Stimulated activated CD8-positive, alpha-beta memory T cell treated with anti-CD3 and anti-CD28 coated beads, Interleukin-7, amount 100 ng/mL, for 48 hours (primary cell): ENCODE results near the gene BHLHE40.

Source experiments
- DNase-seq, 2 donors: peaks; one replicate each; pipeline ENCODE4 v3.0.0-alpha.2; 2020; ENCODE audit warnings: low read depth in 1 of 2; ENCODE audit errors: extremely low read depth in 1 of 2

The BHLHE40 gene

GRCh38 chr3:4997946-4998345, 18.7 kb downstream of the BHLHE40 start:
- DNase-seq, result no peak

GRCh38 chr3:4999531-5000184, 20.4 kb downstream of the BHLHE40 start:
- DNase-seq, result no peak

DNA sequence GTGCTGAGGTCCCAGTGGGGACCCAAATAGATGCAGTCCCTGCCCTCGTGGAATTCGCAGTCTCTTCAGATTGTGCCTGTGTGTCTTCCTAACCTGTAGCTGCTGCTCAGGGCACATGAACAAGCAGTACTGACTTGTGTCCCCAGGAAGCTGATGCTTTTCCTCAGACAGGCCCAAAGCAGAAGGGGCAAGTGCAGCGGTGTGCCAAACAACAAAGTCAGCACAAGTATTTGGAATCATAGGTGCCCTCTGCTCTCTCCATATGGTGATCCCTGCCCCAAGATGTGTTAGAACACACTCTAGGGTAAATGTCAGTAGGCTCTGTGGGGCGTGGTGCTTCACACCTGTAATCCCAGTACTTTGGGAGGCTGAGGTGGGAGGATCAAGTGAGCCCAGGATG, 21.9 kb downstream of the BHLHE40 start:
- DNase-seq, result no peak

DNA sequence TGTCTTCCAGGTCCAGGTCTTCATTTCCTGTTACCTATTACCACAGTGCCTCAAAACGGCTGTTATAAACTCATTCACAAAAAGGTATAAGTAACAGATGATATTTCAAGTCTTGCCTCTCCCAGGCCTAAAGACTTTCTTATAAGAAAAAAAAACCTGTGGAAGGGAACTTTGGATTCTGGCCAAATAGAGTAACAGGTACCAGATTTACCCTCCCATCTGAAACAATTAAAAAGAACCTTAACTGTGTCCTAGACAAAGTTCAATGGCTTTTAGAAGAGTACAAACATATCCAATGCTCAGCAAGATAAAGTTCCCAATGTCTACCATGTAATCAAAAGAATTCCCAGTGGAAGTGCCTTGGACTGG, 22.6 kb downstream of the BHLHE40 start:
- DNase-seq, result no peak

DNA sequence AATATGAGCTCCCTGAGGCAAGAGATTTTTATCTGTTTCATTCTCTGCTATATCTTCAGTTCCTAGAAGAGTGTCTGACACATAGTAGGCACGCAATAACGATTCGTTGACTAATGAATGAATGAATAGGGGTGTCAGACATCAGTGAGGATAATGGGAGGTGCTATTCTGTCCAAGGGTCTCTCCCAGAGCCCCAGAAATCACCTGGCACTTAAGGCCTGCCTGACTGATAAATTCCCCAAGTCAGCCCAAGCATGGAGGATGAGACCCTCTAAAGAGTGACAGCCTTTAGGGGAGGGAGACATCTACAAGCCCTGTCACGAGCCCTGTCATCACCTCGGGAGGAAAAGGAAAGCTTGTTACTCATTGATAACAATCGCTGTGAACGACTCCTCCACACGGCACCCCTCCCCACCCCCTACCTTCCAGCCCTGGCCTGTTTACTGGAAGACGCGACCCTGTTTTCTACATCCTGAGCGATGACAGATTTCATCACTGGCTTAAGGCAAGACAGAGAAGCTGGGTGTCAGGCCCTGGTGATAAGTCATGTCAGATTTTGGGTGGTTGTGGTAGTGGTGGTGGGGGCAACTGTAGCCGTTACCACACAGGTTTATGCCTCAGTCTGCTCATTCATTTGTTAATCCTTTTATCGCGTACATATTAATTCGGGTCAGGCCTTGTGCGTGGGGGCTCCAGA, 23.1 kb downstream of the BHLHE40 start:
- DNase-seq, result peak in 1 of 2 donors; percentile 91

- DNase-seq, result no peak
These were observed 23.6 kb downstream of the BHLHE40 start for GRCh38 chr3:5002871-5003247.

DNA sequence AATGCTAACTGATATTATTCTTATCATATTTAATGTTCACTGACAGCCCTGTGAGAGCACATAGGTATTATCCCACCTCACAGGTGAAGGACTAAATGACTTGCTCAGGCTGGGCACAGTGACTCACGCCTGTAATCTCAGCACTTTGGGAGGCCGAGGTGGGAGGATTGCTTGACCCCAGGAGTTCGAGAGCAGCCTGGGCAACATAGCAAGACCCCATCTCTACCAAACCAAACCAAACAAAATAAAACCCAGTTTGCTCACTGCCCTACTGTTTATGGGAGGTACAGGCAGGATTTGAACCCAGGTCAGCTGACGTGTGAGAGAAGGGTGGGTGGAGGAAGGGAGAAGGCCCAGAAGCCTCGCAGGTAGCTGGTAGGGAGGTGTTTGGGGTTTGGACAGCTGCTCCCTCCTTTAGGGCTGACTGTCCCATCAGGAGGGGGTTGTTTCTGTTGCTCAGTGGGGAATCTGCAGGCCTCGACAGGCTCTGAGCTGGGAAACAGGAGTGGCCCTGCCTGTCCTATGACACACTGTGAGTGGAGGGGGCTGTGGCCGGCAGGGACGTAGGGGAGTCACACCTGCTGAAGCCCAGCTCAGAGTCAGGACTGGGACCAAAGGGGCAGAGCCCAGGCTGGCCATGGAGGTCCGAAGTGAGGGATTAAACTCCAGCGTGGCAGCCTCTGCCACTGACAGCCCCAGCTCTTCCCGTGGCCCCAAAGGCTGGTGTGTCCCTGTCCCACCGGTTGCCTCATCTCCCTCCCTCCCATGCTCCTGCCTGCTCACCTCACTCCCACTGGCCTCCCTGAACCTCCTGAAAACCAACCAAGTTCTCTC, 25.3 kb downstream of the BHLHE40 start:
- DNase-seq, result no peak

DNA sequence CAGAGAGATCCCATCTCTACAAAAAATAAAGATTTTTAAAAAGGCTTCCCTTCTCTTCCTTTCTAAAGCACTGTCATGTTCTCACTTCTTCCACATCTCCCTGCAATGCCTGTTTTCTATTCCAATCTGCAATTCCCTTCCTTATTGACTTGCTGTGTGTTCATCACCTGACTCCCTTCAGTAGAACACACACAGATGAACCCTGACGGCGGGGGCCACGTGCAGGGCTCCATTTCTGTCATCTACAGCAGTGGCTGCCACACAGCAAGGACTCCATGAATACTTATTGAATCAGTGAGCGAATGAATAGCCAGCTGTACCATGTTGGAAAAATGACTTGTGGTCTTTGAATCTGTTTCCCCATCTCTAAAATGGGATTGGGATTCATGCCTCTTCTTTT, 26.1 kb downstream of the BHLHE40 start:
- DNase-seq, result no peak

DNA sequence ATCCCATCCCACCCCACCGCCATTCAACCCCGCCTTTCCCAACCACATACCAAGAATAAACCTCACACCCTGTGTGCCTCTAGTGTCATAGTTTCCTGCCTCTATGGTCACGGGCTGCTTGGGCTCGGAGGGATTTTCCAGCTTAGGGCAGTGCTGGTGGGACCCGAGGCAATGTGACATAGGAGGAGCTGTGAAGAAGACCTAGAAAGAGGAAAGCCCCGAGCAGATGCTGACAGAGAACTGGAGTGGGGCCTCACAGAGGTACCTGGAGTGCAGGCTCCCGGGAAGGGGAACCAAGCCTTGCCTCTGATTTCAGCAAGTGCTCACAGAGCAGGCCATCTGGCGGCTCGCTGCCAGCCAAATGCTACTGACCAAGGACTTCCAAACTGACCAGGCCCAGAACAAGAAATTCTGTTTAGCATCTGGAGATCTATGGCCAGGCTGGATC, 27.5 kb downstream of the BHLHE40 start:
- DNase-seq, result peak; percentile 59 to 88

DNA sequence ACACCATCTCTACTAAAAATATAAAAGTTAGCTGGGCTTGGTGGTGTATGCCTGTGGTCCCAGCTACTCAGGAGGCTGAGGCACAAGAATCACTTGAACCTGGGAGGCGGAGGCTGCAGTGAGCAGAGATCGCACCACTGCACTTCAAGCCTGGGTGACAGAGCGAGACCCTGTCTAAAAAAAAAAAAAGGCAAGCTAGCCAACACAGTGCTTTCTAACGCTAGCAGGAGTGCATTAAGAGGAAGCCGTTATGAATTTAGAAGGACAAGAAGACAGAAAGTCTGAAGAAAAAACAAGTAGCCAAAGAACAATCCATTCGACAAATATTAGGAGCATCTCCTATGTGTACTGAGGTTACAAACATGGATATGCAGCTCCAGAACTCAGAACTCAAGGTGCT, 28.6 kb downstream of the BHLHE40 start:
- DNase-seq, result no peak

GRCh38 chr3:5009506-5010109, 30.4 kb downstream of the BHLHE40 start:
- DNase-seq, result no peak

GRCh38 chr3:5010140-5010539, 30.9 kb downstream of the BHLHE40 start:
- no peak for DNase-seq

DNA sequence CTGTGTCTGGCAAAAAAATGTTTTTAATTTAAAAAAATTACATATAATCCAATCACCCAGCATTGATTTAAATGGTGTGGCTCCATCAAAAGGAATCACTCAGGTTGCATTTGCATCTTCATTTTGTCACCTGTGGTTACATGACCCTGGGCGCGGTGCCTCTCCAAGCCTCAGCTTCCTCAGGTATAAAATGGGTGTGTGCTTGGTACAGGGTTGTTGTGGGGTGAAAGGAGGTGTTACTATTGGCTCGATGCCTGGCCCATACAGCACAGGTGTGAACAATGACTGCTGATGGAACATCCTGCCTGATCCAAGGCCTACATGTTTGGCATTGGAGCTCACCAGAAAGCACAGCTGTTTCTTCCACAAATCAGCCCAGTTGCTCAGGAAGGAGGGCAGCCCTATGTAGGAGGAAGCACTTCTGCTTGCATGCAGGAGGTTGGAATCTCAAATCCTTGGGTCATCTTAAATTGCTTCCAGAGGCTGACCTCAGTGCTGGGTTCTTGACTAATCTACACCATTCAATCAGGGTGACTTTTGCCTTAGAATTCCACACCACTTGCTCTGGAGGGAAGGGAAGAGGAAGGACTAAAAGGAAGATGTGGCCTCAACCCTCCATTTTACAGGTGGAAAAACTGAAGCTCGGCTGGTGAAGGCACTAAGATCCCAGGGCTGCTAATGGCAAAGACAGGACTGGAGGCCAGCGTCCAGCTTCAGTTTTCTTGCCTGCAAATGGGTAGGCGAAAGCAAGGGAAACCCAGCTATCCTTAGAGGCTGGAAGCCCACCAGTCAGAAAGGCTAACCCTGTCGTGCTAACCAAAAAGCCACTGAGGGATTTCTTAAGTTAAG, 31.7 kb downstream of the BHLHE40 start:
- DNase-seq, result no peak

DNA sequence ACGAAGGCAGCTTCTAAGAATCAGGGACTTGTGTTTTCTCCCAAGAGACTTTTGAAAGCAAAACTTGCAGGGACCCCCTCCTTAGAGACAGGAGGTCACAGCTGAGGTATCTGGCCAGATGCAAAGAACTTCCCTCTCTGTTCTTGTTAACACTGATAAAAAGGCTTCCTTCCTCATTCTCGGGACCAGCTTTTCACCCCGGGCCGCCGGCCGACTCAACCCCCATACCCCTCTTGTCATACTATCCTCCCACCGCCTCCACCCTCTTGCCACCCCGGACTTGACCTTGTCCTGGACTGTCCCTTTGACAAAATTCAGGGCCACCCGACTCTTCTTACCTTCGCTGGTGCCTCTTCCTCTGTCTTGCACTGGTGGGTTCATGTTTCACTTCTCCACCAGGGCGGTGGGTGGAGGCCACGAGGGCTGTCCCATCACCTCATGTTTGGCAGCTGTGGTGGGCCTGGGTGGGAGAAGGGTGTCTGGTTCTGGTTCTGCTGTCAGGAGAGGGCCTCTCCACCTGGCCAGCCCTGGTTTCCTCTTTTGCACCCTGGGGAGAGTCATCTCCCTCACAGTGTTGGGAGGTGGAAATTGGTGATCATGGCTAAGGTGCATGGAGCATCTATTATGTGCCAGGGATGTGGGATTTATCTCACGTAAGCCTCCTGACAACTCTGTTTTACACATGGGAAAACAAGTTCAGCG, 32.5 kb downstream of the BHLHE40 start:
- DNase-seq, result no peak

DNA sequence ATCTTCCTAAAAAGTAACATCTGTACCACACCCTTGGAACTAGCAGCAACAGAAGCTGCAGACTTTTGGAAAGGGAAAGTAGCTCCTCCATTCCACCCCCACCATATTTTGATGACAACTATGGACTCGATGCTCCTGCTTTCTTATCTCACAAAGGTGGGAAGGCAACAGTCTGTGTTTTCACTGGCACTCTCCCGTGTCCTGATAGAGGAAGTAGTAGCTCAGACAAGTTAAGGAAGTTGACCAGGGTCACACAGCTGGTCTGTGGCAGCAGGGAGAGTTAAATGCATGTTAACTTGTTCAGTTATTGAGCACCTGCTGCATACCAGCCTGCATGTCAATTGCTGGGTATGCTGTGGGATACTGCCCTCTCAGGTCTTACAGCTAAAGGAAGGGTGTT, 33.1 kb downstream of the BHLHE40 start:
- DNase-seq, result no peak

GRCh38 chr3:5013021-5013906, 34.0 kb downstream of the BHLHE40 start:
- DNase-seq, result no peak

GRCh38 chr3:5014391-5014790, 35.2 kb downstream of the BHLHE40 start:
- DNase-seq, result no peak

GRCh38 chr3:5015056-5015455, 35.8 kb downstream of the BHLHE40 start:
- DNase-seq, result no peak
